ENCODE results near the gene MDH1B.
"Not testable (repeated sequence)": the region's sequence is repeated elsewhere in the genome, so short reads cannot be mapped to it uniquely, and the experiment has no call there.

Gene MDH1B

GRCh38 chr2:206765242-206766056 is at the start of gene MDH1B, which contains the start of gene FASTKD2:
TSS of gene MDH1B (minus strand) at chr2:206765328. CDS start at chr2:206765271, 57 bp downstream.
TSS of gene FASTKD2 (plus strand) at chr2:206765606. CDS start at chr2:206766694, 1,088 bp downstream.
- peak; percentile 69 to 78 for DNase-seq (ENCODE audit: low read depth in 1 of 2, low spot score in 1 of 2)

GRCh38 chr2:206814498-206814897 is 49.4 kb upstream of the MDH1B start:
- no peak for DNase-seq (ENCODE audit: low read depth in 1 of 2, low spot score in 1 of 2)

- DNase-seq (ENCODE audit: low read depth in 1 of 2, low spot score in 1 of 2) = not testable (repeated sequence)
These were observed 47.3 kb upstream of the MDH1B start for GRCh38 chr2:206812471-206812870.

- DNase-seq (ENCODE audit: low read depth in 1 of 2, low spot score in 1 of 2) = not testable (repeated sequence)
These were observed 42.5 kb upstream of the MDH1B start for GRCh38 chr2:206807624-206808023.

- no peak for DNase-seq (ENCODE audit: low read depth in 1 of 2, low spot score in 1 of 2)
These were observed 40.9 kb upstream of the MDH1B start for GRCh38 chr2:206805887-206806607.

- DNase-seq (ENCODE audit: low read depth in 1 of 2, low spot score in 1 of 2) = no peak
These were observed 39.2 kb upstream of the MDH1B start for GRCh38 chr2:206804326-206804725.

- DNase-seq (ENCODE audit: low read depth in 1 of 2, low spot score in 1 of 2) = no peak
These were observed 37.8 kb upstream of the MDH1B start for GRCh38 chr2:206802654-206803514.

- DNase-seq (ENCODE audit: low read depth in 1 of 2, low spot score in 1 of 2) = no peak
These were observed 36.5 kb upstream of the MDH1B start for GRCh38 chr2:206801418-206802189.

- DNase-seq (ENCODE audit: low read depth in 1 of 2, low spot score in 1 of 2) = peak in 1 of 2 donors; percentile 22
These were observed 35.6 kb upstream of the MDH1B start for GRCh38 chr2:206800506-206801417.

- DNase-seq (ENCODE audit: low read depth in 1 of 2, low spot score in 1 of 2) = no peak
These were observed 34.0 kb upstream of the MDH1B start for GRCh38 chr2:206799083-206799482.

GRCh38 chr2:206798000-206798399 is 32.9 kb upstream of the MDH1B start:
- DNase-seq (ENCODE audit: low read depth in 1 of 2, low spot score in 1 of 2) = no peak

GRCh38 chr2:206797376-206797775 is 32.2 kb upstream of the MDH1B start:
- no peak for DNase-seq (ENCODE audit: low read depth in 1 of 2, low spot score in 1 of 2)

GRCh38 chr2:206792645-206793044 is 27.5 kb upstream of the MDH1B start:
- no peak for DNase-seq (ENCODE audit: low read depth in 1 of 2, low spot score in 1 of 2)

GRCh38 chr2:206790311-206790935 is 25.3 kb upstream of the MDH1B start:
- no peak for DNase-seq (ENCODE audit: low read depth in 1 of 2, low spot score in 1 of 2)

- DNase-seq (ENCODE audit: low read depth in 1 of 2, low spot score in 1 of 2) = no peak
These were observed 19.6 kb upstream of the MDH1B start for GRCh38 chr2:206784559-206785353.

- DNase-seq (ENCODE audit: low read depth in 1 of 2, low spot score in 1 of 2) = no peak
These were observed 18.6 kb upstream of the MDH1B start for GRCh38 chr2:206783718-206784117.

- no peak for DNase-seq (ENCODE audit: low read depth in 1 of 2, low spot score in 1 of 2)
These were observed 15.5 kb upstream of the MDH1B start for GRCh38 chr2:206780671-206781070.

GRCh38 chr2:206776432-206776831 is 11.3 kb upstream of the MDH1B start:
- no peak for DNase-seq (ENCODE audit: low read depth in 1 of 2, low spot score in 1 of 2)

All from activated CD4-positive, alpha-beta T cell treated with anti-CD3 and anti-CD28 coated beads, Interleukin-2, amount 50 U/mL, for 24 hours (primary cell).